ENCODE measurements around the gene RUNDC3A.

RUNDC3A gene

DNA sequence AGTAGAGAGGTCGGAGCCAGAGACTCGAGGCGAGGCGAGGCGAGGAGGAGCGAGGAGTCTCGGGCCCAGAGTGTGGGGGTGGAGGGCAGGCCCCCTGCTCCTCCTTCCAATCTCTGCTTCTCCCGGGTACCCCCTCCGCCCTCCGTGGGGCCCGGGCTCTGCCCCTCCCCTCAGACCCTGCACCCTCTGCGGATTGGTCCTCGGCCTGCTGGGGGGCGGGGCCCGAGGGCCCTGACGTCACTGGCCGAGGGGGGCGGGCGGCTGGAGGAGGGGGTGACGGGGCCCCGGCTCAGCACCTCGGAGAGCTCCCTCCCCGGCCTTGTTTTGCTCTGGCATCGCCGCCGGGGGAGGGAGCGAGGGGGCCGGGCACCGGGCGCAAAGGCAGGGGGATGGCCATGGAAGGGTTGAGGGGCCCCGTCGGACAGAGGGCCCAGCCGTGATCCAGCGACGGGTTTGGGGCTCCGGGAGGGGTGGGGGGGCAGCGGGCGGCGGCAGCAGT lies at the start of gene RUNDC3A:
Gene RUNDC3A (plus strand): TSS at position 282 of the 499 bp plus-strand sequence. CDS start 232 bp downstream, outside the sequence.
- peak; percentile 94 for DNase-seq

DNA sequence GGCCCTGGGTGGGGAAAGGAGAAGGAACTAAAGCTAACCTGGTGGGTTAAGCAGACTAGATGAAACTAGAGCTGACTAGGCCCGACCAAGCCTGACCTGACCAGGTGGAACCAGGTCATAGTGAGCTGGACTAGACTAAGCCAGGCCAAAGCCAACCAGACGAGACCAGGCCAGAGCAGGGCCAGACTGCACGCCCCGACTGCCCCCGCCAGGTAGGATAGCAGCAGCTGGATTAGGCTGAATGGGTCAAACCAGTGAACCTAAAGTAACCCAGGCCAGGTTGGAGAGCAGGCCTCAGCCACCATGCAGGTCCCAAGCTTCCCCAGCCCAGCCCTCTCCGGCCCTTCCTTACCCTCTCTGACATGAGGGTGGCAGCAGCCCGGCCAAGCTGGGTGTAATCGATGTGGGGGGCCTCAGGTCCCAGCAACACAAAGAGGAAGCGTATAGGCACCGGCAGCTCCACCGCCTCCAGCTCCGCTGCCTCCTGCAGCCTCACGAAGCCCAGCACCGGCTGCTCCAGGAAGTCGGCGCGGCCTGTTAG lies 49.5 kb upstream of the RUNDC3A start:
- no peak for DNase-seq

DNA sequence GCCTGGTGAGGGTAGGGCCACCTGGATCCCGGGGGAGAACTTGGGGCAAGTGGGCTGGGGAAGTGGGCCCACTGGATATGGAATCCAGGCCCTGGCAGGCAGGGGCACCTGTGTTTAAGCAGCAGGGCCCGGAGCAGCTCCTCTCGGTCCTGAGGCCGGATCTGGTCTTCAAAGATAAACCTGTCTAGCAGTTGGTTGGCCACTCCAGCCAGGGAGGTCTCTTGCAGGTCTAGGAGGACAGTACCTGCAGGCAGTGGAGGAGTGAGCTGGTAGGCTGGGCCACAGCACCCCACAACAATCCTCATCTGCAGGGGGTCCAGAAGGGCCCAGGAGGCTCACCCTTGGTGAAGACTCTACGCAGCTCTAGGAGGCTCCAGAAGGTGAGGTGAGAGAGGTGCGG lies 48.1 kb upstream of the RUNDC3A start:
- DNase-seq, result no peak

DNA sequence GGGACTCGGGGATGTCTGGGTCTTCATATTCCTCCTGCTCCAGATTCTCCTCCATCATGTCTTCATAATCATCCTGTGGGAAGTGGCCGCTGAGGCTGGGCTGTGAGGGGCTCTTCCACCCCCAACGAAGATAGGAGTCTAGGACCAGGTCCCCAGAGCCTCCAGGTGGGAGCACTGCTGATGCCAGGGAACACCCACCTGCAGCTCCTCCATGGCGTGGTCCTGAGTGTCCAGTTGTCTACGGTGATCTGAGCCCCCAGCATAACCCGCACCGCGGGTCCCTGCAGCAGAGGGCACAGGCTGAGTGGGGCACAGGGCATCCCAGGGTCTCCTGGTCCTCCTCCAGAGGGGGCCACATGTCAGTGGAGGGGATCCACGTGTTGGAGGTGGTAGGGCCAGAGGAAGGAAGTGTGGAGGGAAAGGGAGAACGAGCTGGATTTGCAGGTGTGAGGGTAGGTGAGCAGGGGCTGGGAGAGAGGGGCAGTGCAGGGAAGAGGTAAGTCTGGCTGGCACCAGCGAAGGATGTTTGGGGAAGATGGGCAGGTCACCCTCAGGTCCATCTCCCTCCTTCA lies 45.7 kb upstream of the RUNDC3A start:
- no peak for DNase-seq

DNA sequence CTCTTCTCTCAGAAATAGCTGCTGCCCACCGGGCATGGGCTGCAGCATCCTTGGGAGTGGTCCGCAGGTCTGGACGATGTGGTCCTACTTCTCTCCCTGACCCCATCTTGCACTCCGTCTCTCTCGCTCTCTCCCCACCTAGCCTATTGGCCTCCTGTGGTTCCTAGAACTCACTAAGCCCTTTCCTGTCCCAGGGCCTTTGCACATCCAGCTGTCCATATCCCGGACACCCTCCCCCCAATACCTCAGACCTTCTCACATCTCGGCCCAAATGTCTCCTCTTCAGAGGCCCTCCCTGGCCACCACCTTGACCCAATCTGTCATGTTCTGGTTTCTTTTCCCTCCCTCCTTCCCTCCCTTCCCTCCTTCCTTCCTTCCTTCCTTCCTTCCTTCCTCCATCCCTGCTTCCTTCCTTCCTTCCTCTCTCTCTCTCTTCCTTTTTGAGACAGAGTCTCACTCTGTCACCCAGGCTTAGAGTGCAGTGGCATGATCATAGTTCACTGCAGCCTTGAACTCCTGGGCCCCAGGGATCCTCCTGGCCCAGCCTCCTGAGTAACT lies 45.0 kb upstream of the RUNDC3A start:
- no peak for DNase-seq

DNA sequence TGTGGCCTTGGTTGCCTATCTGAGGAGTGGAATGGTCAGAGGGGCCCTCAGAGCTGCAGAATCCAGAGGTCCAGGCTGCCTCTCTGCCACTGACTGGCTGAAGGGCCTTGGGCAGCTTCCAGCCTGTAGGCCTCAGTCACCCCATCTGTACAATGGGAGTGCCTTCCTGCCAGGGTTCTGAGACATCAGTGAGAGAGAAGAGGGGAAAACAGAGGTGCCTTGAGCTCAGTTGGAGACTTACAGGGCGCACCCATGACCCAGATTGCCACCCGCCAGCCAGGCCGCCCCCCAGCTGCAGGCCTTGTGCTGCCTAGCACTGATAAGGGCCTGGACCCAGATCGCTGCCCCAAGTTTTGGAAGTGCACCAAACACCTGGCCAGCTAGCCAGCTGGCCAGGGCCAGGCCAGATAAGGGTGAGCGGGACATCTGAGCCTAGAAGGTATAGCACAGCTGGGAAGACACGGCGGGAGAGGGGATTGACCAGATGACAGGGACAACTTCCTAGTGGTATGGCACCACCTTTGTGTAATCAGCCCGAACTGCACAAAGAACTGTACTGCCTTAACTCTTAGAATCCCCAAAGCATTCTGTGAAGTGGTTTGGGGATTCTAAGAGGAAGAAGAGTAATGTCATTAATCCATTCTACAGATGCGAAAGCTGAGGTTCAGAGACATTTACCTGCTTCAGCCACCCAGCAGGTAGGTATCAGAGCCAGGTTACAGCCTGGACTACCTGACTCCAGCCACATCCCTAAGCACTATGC lies 41.8 kb upstream of the RUNDC3A start:
- DNase-seq, result no peak

DNA sequence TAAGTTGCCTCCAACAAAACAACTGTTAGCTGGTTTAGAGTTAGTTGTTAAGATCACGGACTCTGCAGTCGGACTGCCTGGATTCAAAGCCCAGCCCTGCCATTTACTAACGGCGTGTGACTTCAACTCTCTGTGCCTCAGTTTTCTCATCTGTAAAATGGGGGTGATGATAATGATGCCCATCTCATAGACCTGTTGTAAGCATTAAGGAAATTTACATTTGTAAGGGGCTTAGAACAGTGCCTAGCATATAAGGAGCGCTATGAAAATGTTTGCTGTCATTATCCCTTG lies 41.3 kb upstream of the RUNDC3A start:
- no peak for DNase-seq

DNA sequence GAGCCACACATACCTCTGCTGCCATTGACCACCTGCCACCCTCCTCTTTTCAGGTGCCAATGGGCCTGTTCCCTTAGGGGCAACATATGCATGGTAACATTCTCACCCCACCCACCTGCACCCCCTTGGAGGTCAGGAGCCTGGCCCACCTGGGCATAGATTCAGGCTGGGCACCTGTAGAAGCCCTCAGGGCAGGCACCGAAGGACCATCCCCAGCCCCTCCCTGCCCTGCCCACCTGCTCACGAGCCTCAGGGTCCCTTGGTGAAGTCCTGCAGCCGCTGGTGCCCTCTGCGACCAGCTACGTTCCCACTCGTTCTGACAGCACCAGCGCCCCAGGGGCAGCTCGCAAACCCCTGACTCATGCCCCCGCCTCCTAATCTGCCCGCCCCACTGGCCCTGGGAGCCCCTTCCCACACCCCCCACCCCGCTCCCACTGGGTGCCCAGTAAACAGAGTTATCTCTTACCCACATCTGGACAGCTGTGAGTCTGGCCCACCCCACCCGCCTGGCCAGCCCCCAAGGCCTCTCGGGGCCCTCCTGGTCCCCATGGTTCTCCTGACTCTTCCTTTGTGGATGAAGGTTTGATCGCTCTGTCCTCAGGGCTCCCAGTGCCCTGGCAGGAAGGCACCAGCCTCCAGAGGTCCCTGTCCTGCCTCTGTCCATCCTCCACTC lies 40.4 kb upstream of the RUNDC3A start, which contains the start of gene SLC4A1:
Gene SLC4A1 (minus strand): TSS at position 318 of the 673 bp plus-strand sequence. CDS start 5,269 bp downstream, outside the sequence.
- no peak for DNase-seq

DNA sequence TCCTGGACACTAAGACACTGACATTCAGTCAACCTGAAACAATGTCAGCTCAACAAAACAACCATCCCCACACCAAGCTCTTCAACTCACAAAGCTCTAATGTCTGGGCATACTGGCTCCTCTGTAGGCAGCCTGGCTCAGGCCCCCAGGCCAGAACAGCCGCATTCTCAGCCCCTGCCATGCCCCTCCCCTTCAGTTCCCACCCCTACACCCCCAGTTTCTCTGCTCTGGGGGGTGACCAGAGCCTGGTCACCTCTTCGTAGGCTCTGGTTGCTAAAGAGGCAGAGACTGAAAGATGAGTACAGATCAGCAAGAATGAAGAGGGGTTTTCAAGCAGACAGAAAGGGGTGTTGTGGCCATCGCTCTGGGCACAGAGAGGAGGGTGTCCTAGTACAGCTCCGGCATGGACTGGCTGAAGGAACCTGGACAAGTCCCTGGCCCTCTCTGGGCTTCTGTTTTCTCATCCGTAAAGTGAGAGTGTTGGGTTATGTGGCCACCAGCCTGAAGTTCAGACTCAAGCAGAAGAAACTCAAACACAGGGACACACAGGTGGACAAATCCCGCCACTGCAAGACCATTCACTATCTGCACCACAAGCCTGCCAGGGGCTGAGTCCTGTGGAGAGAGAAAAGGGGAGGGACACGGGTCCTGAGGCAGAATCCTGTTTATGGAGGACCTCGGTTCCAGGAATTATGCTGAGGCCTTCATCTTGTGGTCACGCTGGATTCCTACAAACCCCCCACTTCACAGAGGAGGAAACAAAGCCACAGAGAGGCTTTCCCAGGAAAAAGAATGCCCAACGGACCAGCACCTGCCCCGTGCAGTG lies 39.5 kb upstream of the RUNDC3A start:
- DNase-seq, result no peak

DNA sequence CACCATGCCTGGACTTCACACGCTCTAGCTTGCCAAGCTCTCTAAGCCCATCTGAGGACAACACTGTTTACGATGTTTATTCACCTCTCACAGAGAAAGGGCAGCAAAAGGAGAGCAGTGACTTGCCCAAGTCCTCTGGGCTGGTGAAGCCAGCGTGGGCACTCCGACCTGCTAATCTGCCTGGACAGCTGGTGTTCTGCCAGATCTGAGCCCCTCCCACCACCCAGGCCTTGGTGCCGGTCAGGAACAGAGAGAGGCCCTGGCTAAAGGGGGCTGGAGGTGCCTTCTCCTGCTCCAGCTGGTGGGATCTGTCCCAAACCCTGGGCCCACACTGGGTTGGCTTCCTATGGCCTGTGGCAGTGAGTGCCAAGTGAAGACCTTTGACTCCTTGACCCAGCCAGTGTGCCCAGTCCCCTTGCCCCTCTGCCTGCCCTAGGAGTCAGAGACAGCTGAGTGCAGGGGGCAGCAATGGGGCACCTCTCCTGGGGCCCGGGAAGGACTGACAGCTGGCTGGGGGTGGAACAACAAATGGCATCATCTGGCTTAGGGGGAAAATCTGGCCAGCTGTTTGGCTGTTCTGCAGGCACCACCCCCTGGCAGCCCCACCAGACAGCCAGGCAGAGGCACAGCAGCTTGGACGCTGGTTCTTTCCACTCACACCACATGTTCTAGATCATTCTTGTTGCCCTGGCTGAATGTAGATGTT lies 38.7 kb upstream of the RUNDC3A start:
- DNase-seq, result no peak

DNA sequence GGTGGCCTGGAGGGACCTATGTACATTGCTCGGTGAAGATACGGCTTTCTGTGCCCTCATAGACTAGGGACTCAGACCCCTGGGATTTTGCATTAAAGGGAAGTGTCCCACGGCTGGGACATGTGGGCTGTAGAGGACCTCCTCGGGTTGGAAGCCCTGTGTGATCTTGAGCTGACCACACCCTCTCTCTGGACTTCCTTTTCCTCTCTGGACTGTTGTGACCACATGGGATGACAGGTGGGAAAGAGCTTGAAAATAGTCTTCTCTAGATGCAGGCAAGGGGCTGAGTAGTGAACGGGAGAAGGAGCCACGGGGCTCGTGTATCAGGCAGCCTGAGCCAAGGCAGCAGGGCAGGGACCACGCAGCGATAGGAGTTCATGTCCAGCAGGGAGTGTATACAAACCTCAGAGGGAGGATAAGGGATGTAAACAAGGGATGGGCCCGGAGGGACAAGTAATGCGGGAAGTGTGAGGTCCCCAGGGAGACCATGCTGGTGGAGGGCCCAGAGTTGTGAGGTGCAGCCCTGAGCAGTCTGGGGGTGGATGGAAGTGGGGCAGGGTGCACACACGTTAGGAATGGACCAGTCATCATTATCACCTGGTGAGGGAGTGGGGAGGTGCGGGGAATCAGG lies 36.0 kb upstream of the RUNDC3A start:
- DNase-seq, result no peak

DNA sequence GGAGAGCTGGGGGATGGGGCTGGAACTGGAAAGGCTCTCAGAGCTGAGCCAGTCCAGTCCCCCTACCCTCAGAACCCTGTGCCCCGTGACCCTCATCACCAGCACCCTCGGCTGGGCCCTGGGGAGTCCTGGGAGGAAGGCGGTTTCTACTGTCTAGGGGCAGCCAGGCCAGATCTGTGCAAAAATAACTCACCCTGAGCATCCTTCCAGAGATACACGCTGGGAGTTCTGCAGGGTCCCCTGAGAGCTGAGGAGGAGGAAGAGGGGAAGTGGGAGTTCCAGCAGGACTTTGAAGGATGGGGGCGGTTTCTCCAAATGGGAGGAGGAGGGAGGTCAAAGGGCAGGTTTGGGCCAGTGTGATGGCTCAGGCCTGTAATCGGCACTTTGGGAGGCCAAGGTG lies 35.4 kb upstream of the RUNDC3A start:
- DNase-seq, result no peak

DNA sequence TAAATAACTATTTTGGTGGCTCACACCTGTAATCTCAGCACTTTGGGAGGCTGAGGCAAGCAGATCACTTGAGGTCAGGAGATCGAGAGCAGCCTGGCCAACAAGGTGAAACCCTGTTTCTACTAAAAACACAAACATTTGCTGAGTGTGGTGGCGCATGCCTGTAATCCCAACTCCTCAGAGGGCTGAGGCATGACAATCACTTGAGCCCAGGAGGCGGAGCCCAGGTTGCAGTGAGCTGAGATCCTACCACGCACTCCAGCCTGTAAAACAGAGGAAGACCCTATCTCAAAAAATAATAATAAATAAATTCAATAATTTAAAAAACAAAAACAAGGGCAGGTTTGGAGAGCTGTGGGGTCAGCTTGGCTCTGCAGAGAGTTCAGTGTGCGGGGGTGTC lies 34.8 kb upstream of the RUNDC3A start:
- DNase-seq, result no peak

DNA sequence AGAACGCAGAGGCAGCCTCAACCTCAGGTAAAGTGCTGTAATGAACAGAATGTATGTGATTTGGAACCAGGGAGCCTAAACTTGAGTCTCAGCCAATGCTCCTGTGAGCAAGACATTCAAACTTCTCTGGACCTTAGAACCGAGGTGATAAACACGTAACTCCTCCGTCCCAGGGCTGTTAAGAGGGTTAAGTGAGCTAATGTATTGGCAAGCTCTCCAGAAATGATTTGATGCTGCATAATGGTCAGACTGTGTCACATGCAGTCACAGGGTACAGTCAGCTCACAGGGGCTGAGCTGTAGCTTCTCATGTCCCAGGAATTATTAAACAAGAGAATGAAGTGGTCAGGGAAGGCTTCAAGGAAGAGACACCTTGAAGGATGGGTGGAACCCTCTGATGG lies 30.4 kb upstream of the RUNDC3A start:
- DNase-seq, result no peak

DNA sequence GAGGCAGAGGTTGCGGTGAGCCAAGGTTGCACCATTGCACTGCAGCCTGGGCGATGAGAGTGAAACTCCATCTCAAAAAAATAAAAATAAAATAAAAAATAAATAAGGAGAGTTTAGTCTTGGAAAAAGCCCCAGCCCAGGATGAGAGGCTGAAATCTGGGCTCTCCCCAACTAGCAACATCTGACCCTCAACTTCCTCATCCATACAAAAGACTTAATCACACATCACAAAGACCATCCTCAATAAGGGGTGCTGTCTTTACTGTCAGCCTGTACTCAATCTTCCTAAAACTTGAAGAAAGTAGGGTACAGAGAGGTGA lies 29.1 kb upstream of the RUNDC3A start:
- DNase-seq, result no peak

DNA sequence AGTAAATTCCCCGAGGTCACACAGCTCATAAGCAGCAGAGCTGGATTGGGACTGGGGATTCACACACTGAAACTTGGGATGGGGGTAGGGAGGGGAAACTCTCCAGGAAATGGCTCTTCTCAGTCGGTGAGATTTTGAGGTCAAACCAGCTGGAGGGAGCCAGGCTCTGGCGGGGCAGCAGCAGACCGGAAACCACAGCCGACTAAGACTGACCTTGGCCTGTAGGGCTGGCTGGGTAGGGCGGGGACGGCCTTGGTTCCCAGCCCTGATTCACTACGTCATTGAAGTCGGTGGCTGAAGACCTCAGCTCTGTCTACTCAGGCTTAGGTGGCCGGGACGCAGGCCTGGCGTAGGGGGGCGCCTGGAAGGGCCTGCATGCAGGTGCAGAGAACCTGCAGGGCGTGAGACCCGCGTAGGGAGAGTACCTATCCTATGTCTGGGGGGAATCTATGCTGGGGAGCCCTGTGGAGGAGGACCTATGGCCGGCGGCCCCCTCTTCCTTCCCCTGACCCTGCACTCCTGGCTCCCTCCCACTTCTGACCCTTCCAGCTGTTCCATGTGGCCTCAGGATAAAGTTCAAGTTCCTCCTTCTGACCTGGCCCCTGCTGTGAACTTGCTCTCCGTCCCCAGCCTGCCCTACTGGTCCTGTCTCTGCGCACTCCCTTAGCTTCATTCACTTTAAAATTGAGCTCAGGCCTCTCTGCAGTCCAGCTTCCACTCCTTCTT lies 28.6 kb upstream of the RUNDC3A start:
- no peak for DNase-seq

DNA sequence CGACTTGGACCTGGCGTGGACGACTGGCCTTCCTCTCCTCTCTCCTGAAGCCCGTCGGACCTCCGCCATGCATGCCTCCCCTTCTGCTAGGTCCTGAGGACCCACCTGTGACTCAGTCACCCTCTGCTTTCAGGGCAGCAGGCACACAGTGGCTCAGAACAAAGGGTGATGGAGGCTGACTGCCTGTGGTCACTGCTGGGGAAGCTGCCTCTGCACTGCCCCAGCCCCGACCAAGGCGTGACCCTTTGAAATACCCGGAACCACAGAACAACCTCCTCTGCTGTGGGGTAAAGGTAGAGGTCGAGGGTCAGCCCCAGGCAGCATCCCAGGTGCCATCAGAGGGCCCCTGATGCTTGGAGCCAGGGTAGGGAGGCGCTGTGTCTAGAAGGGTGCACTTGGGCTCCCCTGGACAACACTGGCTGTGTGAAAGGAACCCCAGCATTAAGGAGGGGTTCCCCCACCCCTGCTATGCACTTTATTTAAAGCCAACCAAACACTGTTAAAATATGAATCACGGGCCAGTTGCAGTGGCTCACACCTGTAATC lies 27.9 kb upstream of the RUNDC3A start:
- DNase-seq, result no peak

DNA sequence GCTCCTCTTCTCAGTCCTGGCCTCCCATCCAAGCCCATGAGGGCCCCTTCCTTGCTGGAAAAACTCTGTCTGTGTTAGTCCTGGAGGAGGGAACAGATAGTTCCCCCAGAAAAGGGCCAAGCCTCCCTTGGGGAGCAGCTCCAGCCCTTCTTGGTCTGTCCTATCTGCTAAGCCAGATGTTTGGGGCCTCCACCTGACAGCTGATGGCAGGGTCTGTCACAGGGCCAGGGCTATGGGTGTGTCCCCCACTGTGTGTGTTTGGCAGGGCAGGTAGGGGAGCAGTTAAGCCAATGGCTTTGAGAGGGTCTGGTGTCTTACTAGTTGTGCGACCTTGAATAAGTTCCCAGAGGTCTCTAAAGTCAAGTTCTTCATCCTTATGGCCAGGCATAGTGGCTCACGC lies 26.8 kb upstream of the RUNDC3A start:
- DNase-seq, result no peak

DNA sequence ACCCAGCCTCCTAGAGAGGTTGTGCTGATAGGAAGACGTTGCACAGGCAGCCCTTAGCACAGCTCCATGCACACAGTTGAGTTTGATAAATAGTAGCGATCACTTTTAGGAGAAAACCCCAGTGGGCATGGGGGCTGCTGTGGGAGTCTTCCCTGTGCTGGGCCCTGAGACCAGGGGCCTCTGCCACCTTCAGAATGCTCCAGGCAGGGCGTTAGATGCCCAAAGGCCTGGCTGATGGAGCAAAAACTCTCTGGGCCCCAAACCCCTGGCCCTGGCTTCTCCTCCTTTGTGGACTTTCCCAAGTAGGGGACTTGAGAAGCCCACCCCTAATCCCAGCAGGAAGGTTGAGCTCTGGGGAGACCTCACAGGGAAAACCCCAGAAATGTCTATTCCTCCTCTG lies 26.1 kb upstream of the RUNDC3A start:
- no peak for DNase-seq

DNA sequence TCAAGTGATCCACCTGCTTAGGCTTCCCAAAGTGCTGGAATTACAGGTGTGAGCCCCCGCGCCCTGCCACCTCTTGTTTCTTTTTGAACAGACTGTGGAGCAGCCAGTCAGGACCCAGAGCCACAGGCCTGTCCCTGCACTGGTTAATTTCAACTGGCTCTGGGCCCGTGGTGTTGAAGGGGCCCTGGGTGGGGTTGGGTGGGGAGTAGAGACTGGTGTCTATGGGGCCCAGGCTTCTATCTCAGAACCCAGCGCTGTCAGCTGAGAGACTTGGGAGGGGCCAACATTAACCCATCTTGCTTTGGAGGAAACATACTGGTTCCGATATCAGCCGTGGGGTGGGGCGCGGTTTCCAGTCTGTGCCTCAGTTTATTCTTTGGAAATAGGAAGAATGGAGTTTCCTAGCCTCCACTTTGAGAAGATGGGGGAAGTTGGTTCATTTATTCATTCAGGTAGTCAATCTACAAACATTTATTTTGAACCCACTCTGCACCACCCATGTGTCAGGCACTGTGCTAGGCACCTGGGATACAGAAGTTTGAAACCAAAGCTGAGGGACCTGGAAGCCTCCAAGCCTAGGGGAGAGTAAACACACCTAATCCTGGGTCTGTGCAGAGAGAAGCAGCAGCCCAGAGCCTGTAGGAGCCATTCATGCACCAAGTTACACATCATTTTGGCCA lies 24.9 kb upstream of the RUNDC3A start:
- no peak for DNase-seq
